Inflammatory macrophage treated with lipopolysaccharide for 1 hour (primary cell): ENCODE data around the gene SMAD1.

Source experiments
- DNase-seq, 2 donors: peaks; one replicate each; pipeline ENCODE4 v3.0.0-alpha.2; 2020 to 2022

The SMAD1 gene

GRCh38 chr4:145481164-145481941 lies at the start of gene SMAD1:
Gene SMAD1, plus strand, starts transcription at chr4:145481853. Its CDS starts 32,761 bp downstream, at chr4:145514614.
- DNase-seq: peak; percentile 59 to 72

- no peak for DNase-seq
Observed at GRCh38 chr4:145433684-145434083, 48.0 kb upstream of the SMAD1 start.

GRCh38 chr4:145435646-145436045 lies 46.0 kb upstream of the SMAD1 start:
- DNase-seq: no peak

DNA sequence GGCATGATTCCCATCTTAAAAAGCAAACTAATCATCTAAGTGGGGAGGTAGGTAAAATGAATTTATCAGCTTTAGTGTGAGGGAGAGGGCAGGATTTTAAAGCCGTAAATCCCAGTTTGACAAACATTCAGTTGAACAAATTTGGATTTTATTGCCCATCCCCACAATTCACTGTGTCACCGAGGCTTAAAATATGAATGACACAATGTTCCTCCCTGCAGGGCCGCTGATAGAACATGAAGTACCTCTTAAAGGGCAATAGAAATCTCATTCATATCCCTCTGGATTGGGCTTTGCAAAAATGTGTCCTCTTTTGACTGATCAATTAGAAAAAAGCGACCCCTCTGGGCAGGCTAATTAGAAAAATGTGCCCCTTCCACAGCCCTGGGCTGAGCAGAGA lies 45.5 kb upstream of the SMAD1 start:
- no peak for DNase-seq

DNA sequence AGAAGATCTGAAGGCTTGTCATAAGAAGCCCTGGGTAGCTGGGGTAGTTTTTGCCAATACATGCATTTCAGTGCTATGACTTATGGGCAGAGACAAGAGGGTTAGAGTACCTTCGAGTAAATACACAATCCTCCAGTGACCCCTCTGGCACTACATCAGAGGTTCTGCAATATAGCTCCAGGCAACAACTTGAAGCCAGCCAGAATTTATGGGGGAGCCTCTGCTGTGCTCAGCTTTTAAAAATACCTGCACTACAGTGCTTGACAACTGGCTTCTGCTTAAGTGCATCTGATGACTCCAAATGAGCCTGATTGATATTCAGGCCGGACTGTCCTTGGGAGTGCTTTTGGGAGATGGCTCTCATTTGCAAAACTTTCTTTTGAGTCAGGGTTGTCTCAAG lies 44.9 kb upstream of the SMAD1 start:
- DNase-seq: no peak

DNA sequence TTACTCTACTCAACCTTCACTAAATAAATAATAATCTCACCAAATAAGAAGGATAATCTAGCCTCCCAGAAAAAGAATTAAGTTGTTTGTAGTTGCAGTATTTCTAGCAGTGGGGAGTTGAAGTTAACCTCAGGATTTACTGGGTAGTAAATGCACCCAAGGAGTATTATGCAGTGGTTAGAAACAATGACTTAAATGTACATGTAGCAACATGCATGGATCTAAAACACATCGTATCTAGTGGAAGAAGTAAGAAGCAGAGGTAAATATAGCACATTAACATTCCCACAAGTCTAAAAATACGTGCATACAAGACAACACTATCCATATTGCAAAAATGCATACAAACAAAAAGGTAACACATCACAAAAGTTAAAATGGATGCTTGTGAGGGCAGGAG lies 44.2 kb upstream of the SMAD1 start:
- no peak for DNase-seq

DNA sequence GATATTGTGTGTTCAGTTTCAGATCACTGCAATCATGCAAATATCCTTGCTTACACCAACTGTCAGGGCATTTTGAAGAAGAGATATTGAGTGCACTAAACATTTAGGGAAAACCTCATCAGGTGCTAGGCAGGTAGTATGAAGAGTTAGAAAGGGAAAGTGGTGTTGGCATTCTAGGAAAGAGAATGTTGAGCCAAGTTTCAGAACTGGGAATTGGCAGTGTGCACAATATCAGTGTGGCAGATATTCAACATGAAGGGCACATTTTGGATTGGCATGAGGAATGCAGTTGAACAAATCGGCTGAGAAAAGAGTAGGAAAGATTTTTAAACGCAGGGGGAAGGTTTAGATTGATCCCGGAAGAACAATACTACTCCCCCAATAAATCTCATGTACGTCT lies 43.4 kb upstream of the SMAD1 start:
- no peak for DNase-seq

DNA sequence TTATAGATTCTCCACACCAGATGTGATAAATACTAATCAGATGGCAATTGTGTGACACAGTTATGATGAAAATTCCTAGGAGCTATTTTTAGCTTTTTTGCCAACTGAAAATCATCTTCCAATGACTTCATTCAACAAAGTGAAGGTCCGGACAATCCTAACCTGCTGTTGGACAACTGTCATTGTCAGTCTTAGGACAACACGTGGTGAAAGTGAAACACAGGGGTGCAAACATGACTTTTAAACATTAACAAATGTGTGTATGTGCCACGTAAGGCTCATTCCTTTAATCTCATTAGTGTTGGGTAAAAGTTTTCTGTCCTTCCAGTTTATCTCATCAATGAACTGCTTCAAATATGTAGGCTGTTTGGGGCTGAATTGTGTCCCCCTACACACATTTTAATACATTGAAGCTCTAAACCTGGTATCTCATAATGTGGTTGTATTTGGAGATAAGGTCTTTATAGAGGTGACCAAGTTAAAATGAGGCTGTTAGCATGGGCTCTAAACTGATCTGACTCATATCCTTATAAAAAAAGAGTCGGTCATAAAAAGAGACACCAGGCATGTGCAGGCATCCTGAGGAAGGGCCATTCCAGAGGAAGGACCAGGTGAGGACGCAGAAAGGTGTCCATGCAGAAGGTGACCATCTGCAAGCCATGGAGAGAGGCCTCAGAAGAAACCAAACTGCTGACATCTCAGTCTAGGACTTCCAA lies 41.2 kb upstream of the SMAD1 start:
- DNase-seq: no peak

DNA sequence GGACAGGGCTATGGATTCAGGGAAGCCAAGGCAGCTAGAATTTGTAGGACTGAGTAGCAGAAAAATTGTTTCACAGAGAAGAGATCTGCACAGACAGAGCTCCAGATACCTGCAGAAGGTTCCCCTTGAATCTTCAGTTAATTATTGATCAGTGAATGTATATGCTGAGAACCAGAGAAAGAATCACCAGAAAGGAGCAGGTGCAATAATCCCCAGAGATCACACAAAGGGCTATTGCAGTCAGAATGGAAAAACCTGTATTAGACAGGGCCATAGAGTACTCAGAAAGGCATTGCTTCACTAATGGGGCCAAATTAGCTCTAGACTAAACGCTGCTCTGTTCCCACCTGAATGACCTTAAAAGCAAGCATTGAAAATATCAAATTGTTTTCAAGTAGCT lies 35.5 kb upstream of the SMAD1 start:
- DNase-seq: no peak

DNA sequence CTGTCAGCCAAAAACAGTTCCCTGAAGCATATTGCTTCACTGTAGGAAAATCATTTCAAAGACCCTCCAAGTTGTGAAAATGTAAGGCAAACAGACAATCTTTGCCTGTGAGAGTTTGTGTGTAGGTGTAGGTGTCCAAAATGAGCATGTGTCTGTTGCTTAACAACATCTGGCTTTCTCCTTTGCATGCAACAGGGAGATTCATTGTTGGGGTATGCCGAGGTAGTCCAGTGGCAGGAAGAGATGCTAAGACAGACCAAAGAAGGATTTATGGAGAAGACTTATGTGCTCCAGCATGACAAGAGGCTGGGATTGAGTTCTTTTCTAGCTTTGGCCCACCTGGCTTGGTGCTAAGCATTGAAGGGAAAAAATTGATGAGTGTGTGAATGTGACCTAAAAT lies 29.8 kb upstream of the SMAD1 start:
- no peak for DNase-seq

DNA sequence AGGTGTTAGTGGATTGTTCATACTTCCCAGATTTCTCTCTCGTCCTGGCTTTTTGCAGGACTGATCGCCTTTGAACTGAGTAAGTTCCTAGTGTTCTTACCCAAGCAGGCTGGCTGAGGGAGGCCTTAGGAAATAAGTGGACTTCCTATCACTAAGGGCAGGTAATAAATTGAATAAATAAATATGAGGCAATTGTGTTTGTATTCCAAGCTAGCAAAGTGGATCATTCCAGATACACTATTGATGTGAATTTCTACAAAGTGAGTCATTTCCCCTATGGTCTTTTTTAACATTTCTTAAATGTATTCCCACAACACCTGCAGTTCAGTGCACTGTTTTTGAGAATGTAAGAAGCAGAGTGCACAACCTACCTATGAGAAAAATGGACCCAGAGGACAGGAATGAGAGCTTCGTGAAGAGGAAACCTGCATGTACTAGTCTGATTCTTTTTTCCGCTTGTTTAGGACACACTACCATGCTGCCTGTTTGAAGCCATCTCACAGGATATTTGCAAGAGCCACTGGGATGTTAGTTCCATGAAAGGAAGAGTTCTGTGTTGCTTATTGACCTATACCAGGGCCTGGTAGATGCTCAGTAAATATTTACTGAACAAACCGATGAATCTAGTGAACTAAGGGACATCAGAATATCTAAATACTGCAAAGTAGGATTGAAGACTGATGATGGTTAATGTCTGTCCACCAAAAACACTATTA lies 29.0 kb upstream of the SMAD1 start:
- DNase-seq: no peak

DNA sequence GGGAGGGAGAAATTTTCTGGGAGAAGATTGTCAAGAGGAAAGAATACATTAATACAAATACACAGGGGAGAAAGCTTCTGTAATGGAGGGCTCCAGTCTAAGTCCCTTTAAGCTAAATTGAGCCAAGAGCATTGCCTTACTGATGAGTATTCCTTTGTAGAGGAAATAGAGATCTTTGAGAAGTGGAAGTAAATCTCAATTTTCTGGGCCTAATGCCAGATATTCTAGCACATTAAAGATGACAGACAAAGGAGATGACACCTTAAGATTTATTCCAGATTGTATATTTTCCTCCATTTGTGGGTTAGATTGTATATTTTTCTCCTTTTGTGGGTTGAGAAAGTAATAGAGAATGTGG lies 28.5 kb upstream of the SMAD1 start:
- DNase-seq: no peak

DNA sequence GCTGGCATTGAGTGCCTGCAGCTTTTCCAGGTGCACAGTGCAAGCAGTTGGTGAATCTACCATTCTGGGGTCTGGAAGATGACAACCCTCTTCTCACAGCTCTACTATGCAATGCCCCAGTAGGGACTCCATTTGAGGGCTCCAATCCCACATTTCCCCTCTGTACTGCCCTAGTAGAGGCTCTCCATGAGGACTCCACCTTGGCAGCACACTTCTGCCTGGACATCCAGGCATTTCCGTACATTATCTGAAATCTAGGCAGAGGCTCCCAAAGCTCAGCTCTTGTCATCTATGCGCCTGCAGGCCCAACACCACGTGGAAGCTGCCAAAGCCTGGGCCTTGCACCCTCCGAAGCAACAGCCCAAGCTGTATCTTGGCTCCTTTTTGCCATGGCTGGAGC lies 8.4 kb upstream of the SMAD1 start:
- DNase-seq: no peak

DNA sequence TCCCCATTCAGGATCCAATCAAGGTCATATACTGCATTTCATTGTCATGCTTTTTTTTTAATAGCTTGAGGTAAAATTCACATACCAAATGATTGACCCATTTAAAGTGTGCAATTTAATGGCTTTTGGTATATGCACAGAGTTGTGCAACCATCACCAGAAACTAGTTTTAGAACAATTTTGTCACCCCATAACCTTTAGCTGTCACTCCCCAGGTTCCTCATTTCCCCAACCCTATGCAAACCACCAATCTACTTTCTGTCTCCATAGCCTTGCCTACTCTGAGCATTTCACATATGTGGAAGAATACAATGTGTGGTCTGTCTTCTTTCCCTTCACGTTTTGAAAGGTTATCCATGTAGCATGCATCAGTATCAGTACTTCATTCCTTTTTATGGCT lies 1.4 kb upstream of the SMAD1 start:
- peak; percentile 67 to 68 for DNase-seq

DNA sequence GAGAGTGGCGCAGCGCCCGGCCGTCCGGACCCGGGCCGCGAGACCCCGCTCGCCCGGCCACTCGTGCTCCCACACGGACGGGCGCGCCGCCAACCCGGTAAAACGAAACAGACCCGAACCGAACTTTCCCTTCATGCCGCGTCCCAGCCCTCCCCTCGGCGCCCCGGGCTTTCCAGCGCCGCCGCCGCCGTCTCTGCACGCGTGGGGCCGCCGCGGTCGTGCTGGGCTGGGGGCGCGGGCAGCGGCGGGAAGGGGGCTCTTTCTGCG lies 222 bp downstream of the SMAD1 start:
- DNase-seq: no peak

GRCh38 chr4:145482209-145483037 lies 770 bp downstream of the SMAD1 start:
- peak; percentile 53 to 61 for DNase-seq

DNA sequence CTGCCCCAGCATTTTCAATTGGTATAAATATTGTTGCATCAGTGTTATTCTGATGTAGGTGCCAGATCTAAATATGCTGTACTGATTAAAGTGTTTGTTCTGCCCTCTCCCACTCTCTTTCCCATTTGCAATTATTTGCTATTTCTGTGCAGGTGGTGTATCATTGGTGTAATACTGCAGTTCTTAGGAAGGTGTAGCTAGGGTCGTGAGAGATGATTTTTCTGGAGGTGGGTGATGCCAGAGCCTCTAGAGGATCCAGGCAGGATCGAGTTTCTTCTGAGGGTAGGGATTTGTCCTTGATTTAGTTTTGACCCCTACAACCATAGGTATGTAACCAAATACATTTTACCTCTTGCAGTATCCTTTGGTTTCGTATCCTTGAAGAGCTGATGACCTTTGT lies 1.9 kb downstream of the SMAD1 start:
- no peak for DNase-seq

DNA sequence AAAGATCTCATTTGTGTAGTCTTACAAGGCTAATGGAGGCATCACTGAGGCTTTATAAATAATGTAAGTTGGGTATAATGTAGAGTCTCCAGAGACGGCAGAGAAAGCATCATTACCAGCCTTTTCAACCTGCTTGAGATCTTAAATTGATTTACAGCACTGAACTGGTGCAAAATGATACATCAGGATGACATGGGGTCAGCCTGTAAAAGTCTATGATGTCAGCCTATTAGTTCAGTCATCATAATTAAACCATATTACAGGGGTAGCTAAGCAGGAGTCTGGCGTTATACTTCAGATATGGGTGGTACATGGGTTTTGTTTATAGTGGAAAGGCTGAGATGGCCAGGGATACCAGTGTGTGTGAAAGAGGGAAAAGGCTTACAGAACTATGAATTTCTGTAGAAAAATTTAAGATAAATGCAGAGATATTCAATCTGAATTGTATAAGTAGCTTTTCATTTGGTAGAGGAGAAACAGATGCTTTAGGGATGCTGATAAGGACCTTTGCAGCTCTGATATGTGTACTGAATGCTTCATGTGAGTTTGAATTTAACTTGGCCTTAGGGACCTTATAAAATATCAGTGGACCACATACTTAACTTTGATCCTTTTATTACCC lies 2.7 kb downstream of the SMAD1 start:
- DNase-seq: no peak

- no peak for DNase-seq
Observed at GRCh38 chr4:145485120-145485519, 3.5 kb downstream of the SMAD1 start.

GRCh38 chr4:145486603-145487002 lies 5.0 kb downstream of the SMAD1 start:
- DNase-seq: no peak

DNA sequence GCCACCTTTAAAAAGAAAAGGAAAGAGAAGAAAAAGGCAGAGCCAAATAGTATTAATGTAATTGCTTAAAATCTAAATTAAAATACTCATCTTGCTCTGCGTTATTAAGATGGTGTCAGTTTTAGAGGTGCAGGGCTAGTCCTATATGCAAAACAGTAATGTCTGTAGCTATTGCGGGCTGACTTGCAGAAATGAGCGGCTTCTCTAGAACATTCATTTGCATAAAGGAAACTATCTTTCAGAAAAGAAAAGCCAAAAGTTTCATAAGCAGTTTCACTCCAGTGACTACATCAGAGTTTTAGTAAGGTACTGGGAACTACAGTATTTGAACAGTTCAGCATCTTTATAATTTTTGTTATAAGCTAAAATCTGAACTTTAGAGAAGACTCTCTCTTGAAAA lies 6.0 kb downstream of the SMAD1 start:
- peak; percentile 71 to 74 for DNase-seq

GRCh38 chr4:145488310-145488709 lies 6.7 kb downstream of the SMAD1 start:
- DNase-seq: no peak

DNA sequence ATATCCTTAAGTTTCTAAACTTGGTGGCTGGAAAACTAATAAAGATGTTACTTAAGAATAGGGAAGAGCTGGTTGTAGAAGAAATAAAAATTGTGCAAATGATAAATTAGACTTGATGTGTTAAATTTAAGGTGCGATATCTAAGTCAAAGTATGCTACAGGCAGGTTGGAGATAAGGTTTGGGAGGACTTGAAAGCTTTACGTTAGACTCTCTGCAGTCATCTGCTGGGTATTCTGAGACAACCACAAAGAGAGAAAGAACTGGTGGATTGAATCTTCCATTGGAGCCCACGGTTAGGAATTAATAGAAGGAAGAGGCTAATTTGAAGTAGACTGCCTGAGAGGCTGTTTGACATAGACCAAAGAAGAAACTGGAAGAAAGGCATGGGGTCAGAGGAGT lies 7.9 kb downstream of the SMAD1 start:
- no peak for DNase-seq
